ENCODE measurements around the gene SLC22A16.
"Not testable (repeated sequence)": the region's sequence is repeated elsewhere in the genome, so short reads cannot be mapped to it uniquely, and the experiment has no call there.

Gene SLC22A16

GRCh38 chr6:110475066-110475653 lies 1.3 kb downstream of the SLC22A16 start:
- H3K4me3 Mint-ChIP-seq, result peak overlapping the region; percentile 75
- H3K27me3 Mint-ChIP-seq, result peaks cover 31% of the 10 kb centered on the region
- H3K27ac Mint-ChIP-seq, result no peak overlapping the region
- no peaks in the 10 kb centered on the region for H3K9me3 Mint-ChIP-seq (ENCODE audit: low read depth)
- H3K36me3 Mint-ChIP-seq, result no peaks in the 10 kb centered on the region
- peaks cover 11% of the 10 kb centered on the region for H3K4me1 Mint-ChIP-seq (ENCODE audit: low read depth)

GRCh38 chr6:110474500-110474899 lies 1.9 kb downstream of the SLC22A16 start:
- Mint-ChIP-seq H3K4me3 (no peak overlapping the region), H3K27ac (no peak overlapping the region), H3K27me3 (peaks cover 31% of the 10 kb centered on the region), H3K4me1 (ENCODE audit: low read depth) (peaks cover 11% of the 10 kb centered on the region), H3K36me3 (no peaks in the 10 kb centered on the region), H3K9me3 (ENCODE audit: low read depth) (no peaks in the 10 kb centered on the region)

- H3K4me3 Mint-ChIP-seq, result no peak overlapping the region
- peaks cover 23% of the 10 kb centered on the region for H3K27me3 Mint-ChIP-seq
Observed at GRCh38 chr6:110472739-110473138, 3.7 kb downstream of the SLC22A16 start.

GRCh38 chr6:110471726-110472365 lies 4.6 kb downstream of the SLC22A16 start:
- Mint-ChIP-seq H3K9me3 (ENCODE audit: low read depth) (no peaks in the 10 kb centered on the region), H3K4me1 (ENCODE audit: low read depth) (peaks cover 11% of the 10 kb centered on the region), H3K27ac (no peak overlapping the region), H3K36me3 (no peaks in the 10 kb centered on the region), H3K27me3 (peaks cover 23% of the 10 kb centered on the region), H3K4me3 (no peak overlapping the region)

More at GRCh38 chr6:110472739-110473138, 3.7 kb downstream of the SLC22A16 start:
- Mint-ChIP-seq H3K36me3 (no peaks in the 10 kb centered on the region), H3K9me3 (ENCODE audit: low read depth) (no peaks in the 10 kb centered on the region), H3K27ac (no peak overlapping the region), H3K4me1 (ENCODE audit: low read depth) (peaks cover 11% of the 10 kb centered on the region)

- Mint-ChIP-seq H3K9me3 (ENCODE audit: low read depth) (peaks cover 8% of the 10 kb centered on the region), H3K4me3 (no peak overlapping the region), H3K27me3 (peaks cover 5% of the 10 kb centered on the region), H3K4me1 (ENCODE audit: low read depth) (no peaks in the 10 kb centered on the region), H3K27ac (no peak overlapping the region), H3K36me3 (peaks cover 3% of the 10 kb centered on the region)
Observed at GRCh38 chr6:110468731-110469130, 7.7 kb downstream of the SLC22A16 start.

GRCh38 chr6:110467566-110468140 lies 8.8 kb downstream of the SLC22A16 start:
- Mint-ChIP-seq H3K27me3 (peaks cover 2% of the 10 kb centered on the region), H3K27ac (no peak overlapping the region), H3K36me3 (peaks cover 5% of the 10 kb centered on the region), H3K9me3 (ENCODE audit: low read depth) (peaks cover 19% of the 10 kb centered on the region), H3K4me3 (no peak overlapping the region), H3K4me1 (ENCODE audit: low read depth) (no peaks in the 10 kb centered on the region)

GRCh38 chr6:110462884-110463481 lies 13.4 kb downstream of the SLC22A16 start:
- Mint-ChIP-seq H3K9me3 (ENCODE audit: low read depth) (peaks cover 20% of the 10 kb centered on the region), H3K27ac (no peak overlapping the region), H3K36me3 (peaks cover 5% of the 10 kb centered on the region), H3K4me3 (no peak overlapping the region), H3K4me1 (ENCODE audit: low read depth) (no peaks in the 10 kb centered on the region), H3K27me3 (peaks cover 3% of the 10 kb centered on the region)

GRCh38 chr6:110461376-110461775 lies 15.0 kb downstream of the SLC22A16 start:
- Mint-ChIP-seq H3K27ac (no peak overlapping the region), H3K4me1 (ENCODE audit: low read depth) (no peaks in the 10 kb centered on the region), H3K9me3 (ENCODE audit: low read depth) (peaks cover 20% of the 10 kb centered on the region), H3K27me3 (peaks cover 3% of the 10 kb centered on the region), H3K4me3 (no peak overlapping the region), H3K36me3 (peaks cover 5% of the 10 kb centered on the region)

- Mint-ChIP-seq H3K4me3 (no peak overlapping the region), H3K36me3 (peaks cover 5% of the 10 kb centered on the region), H3K27me3 (peaks cover 3% of the 10 kb centered on the region), H3K27ac (no peak overlapping the region), H3K9me3 (ENCODE audit: low read depth) (peaks cover 16% of the 10 kb centered on the region), H3K4me1 (ENCODE audit: low read depth) (no peaks in the 10 kb centered on the region)
Observed at GRCh38 chr6:110459137-110459536, 17.3 kb downstream of the SLC22A16 start.

- Mint-ChIP-seq H3K9me3 (ENCODE audit: low read depth) (peaks cover 10% of the 10 kb centered on the region), H3K27ac (no peak overlapping the region), H3K27me3 (peaks cover 4% of the 10 kb centered on the region), H3K4me3 (no peak overlapping the region), H3K36me3 (peaks cover 3% of the 10 kb centered on the region), H3K4me1 (ENCODE audit: low read depth) (no peaks in the 10 kb centered on the region)
Observed at GRCh38 chr6:110458476-110458875, 17.9 kb downstream of the SLC22A16 start.

- H3K4me3 Mint-ChIP-seq; H3K4me1 Mint-ChIP-seq (ENCODE audit: low read depth); H3K9me3 Mint-ChIP-seq (ENCODE audit: low read depth); H3K27ac Mint-ChIP-seq; H3K36me3 Mint-ChIP-seq; H3K27me3 Mint-ChIP-seq: not testable (repeated sequence)
Observed at GRCh38 chr6:110457567-110458175, 18.7 kb downstream of the SLC22A16 start.

- Mint-ChIP-seq H3K27me3 (peaks cover 8% of the 10 kb centered on the region), H3K4me3 (no peak overlapping the region), H3K27ac (no peak overlapping the region), H3K36me3 (no peaks in the 10 kb centered on the region), H3K9me3 (ENCODE audit: low read depth) (no peaks in the 10 kb centered on the region), H3K4me1 (ENCODE audit: low read depth) (no peaks in the 10 kb centered on the region)
Observed at GRCh38 chr6:110456694-110457093, 19.7 kb downstream of the SLC22A16 start.

- Mint-ChIP-seq H3K9me3 (ENCODE audit: low read depth) (no peaks in the 10 kb centered on the region), H3K36me3 (no peaks in the 10 kb centered on the region), H3K4me1 (ENCODE audit: low read depth) (no peaks in the 10 kb centered on the region), H3K27me3 (peaks cover 4% of the 10 kb centered on the region), H3K4me3 (no peak overlapping the region), H3K27ac (no peak overlapping the region)
Observed at GRCh38 chr6:110449541-110449895, 26.9 kb downstream of the SLC22A16 start.

GRCh38 chr6:110448846-110449540 lies 27.4 kb downstream of the SLC22A16 start:
- Mint-ChIP-seq H3K4me1 (ENCODE audit: low read depth) (no peaks in the 10 kb centered on the region), H3K27me3 (peaks cover 4% of the 10 kb centered on the region), H3K9me3 (ENCODE audit: low read depth) (no peaks in the 10 kb centered on the region), H3K4me3 (no peak overlapping the region), H3K36me3 (no peaks in the 10 kb centered on the region), H3K27ac (no peak overlapping the region)

GRCh38 chr6:110447761-110448160 lies 28.7 kb downstream of the SLC22A16 start:
- Mint-ChIP-seq H3K36me3 (no peaks in the 10 kb centered on the region), H3K9me3 (ENCODE audit: low read depth) (no peaks in the 10 kb centered on the region), H3K4me3 (no peak overlapping the region), H3K27ac (no peak overlapping the region), H3K27me3 (peaks cover 2% of the 10 kb centered on the region), H3K4me1 (ENCODE audit: low read depth) (no peaks in the 10 kb centered on the region)

All from activated naive CD8-positive, alpha-beta T cell (primary cell).